Uterus (tissue), 4 donors: ENCODE measurements around the gene SUGP2. TPM values are rescaled to one million over a fixed set of nuclear protein-coding genes. Genes with fewer than 3 reads are reported as not detected.

Source experiments
- DNase-seq, 2 donors: peaks; one replicate each; pipeline ENCODE4 v3.0.0-alpha.2; 2019 to 2020
- H3K27ac ChIP-seq, 2 donors: fragments of 200-600 bp; sonication (generic); 1 replicate in 1 of 2; 2 replicates in 1 of 2; pipeline ENCODE4 v1.5.1; 2016 to 2018
- H3K27me3 ChIP-seq, 2 donors: fragments of 200-600 bp; sonication (generic); one replicate each; pipeline ENCODE4 v1.5.1; 2018 to 2019; ENCODE audit warnings: control low read depth in 1 of 2
- H3K36me3 ChIP-seq, 2 donors: fragments of 200-600 bp; sonication (generic); one replicate each; pipeline ENCODE4 v1.5.1; 2019; ENCODE audit warnings: control low read depth in 1 of 2
- H3K4me1 ChIP-seq, 2 donors: fragments of 200-600 bp; sonication (generic); one replicate each; pipeline ENCODE4 v1.5.1; 2018 to 2019; ENCODE audit warnings: control low read depth in 1 of 2
- H3K4me3 ChIP-seq, 2 donors: fragments of 200-600 bp; sonication (generic); 1 replicate in 1 of 2; 2 replicates in 1 of 2; pipeline ENCODE4 v1.5.1; 2018 to 2019; ENCODE audit warnings: mild to moderate bottlenecking in 1 of 2
- H3K9me3 ChIP-seq, 2 donors: fragments of 200-600 bp; sonication (generic); one replicate each; pipeline ENCODE4 v1.5.1; 2019; ENCODE audit warnings: control low read depth in 1 of 2
- CTCF ChIP-seq, 4 experiments: fragments of 200-600 bp in 2 of 4; fragments of 450-650 bp in 2 of 4; sonication (generic) in 2 of 4; IDR thresholded peaks; one replicate each; pipeline ENCODE4 v1.5.1; 2016 to 2019; ENCODE audit warnings: antibody characterized with exemption in 4 of 4, mild to moderate bottlenecking in 2 of 4, moderate library complexity in 1 of 4
- POLR2A ChIP-seq, 2 donors: fragments of 450-650 bp; IDR thresholded peaks; one replicate each; pipeline ENCODE4 v1.6.1; 2016; ENCODE audit warnings: antibody characterized with exemption in 2 of 2, mild to moderate bottlenecking in 1 of 2, moderate library complexity in 1 of 2
- intact Hi-C: fragments of 100-400 bp; cut with DNase I; formaldehyde crosslinking; loops from one replicate; pipeline ENCODE4 v1.15.1; 2023; ENCODE audit warnings: low total_unique reads
- total RNA-seq, 4 donors: library from RNA; depleted of rRNA in 3 of 4; stranded (reverse); fragments of >200 nt in 3 of 4; gene quantifications; one replicate each; pipeline versions ENCODE4 v1.1.0 to v1.2.4, GENCODE V29; 2014 to 2023
- donor health status: DM: yes; HTN: yes; CAD: no.

The SUGP2 gene
- total RNA-seq, 4 donors from 2014 or later: 22.5 to 95.8 (median 53.7) TPM

- no peaks in the 10 kb centered on the region for H3K4me1 ChIP-seq
- DNase-seq: peak; percentile 58 to 65
- no peaks in the 10 kb centered on the region for H3K36me3 ChIP-seq
- H3K4me3 ChIP-seq: no peak overlapping the region
- H3K27me3 ChIP-seq: no peaks in the 10 kb centered on the region
- H3K9me3 ChIP-seq: no peaks in the 10 kb centered on the region
- TF ChIP-seq POLR2A (IDR thresholded peaks at IDR 0.05) (no peak), CTCF (IDR thresholded peaks at IDR 0.05) (no peak)
- H3K27ac ChIP-seq: no peak overlapping the region
- intact Hi-C loops: no loop called here
These were observed 7.1 kb upstream of the SUGP2 start for GRCh38 chr19:19040417-19040816.

- H3K27me3 ChIP-seq: no peaks in the 10 kb centered on the region
- DNase-seq: no peak
- no peak overlapping the region for H3K4me3 ChIP-seq
- H3K9me3 ChIP-seq: no peaks in the 10 kb centered on the region
- intact Hi-C loops: no loop called here
- no peak overlapping the region for H3K27ac ChIP-seq
- H3K4me1 ChIP-seq: no peaks in the 10 kb centered on the region
- TF ChIP-seq CTCF (IDR thresholded peaks at IDR 0.05): no peak
- TF ChIP-seq POLR2A (IDR thresholded peaks at IDR 0.05): no peak
- no peaks in the 10 kb centered on the region for H3K36me3 ChIP-seq
These were observed 6.6 kb upstream of the SUGP2 start for GRCh38 chr19:19039901-19040300.

- no peaks in the 10 kb centered on the region for H3K36me3 ChIP-seq
- H3K9me3 ChIP-seq: no peaks in the 10 kb centered on the region
- intact Hi-C loops: no loop called here
- no peak for DNase-seq
- H3K27me3 ChIP-seq: no peaks in the 10 kb centered on the region
- H3K4me1 ChIP-seq: peaks cover 0 to 7% of the 10 kb centered on the region in 2 donors
- no peak for TF ChIP-seq CTCF (IDR thresholded peaks at IDR 0.05)
- no peak for TF ChIP-seq POLR2A (IDR thresholded peaks at IDR 0.05)
- H3K4me3 ChIP-seq: peak overlapping the region; percentile 64 to 82
- H3K27ac ChIP-seq: peak overlapping the region in 1 of 2 donors; percentile 99
These were observed 897 bp upstream of the SUGP2 start for GRCh38 chr19:19034204-19034624.

GRCh38 chr19:19033176-19033425 is 216 bp downstream of the SUGP2 start:
- DNase-seq: no peak
- peak overlapping the region; percentile 64 to 82 for H3K4me3 ChIP-seq
- H3K27ac ChIP-seq: peak overlapping the region; percentile 89 to 99
- no peaks in the 10 kb centered on the region for H3K36me3 ChIP-seq
- intact Hi-C loops: no loop called here
- no peak for TF ChIP-seq POLR2A (IDR thresholded peaks at IDR 0.05)
- no peaks in the 10 kb centered on the region for H3K27me3 ChIP-seq
- H3K4me1 ChIP-seq: peaks cover 0 to 7% of the 10 kb centered on the region in 2 donors
- no peaks in the 10 kb centered on the region for H3K9me3 ChIP-seq

GRCh38 chr19:19032420-19033175 is 719 bp downstream of the SUGP2 start:
- peak overlapping the region; percentile 64 to 82 for H3K4me3 ChIP-seq
- peak overlapping the region; percentile 89 to 99 for H3K27ac ChIP-seq
- H3K4me1 ChIP-seq: peaks cover 0 to 7% of the 10 kb centered on the region in 2 donors
- no peaks in the 10 kb centered on the region for H3K9me3 ChIP-seq
- no peaks in the 10 kb centered on the region for H3K36me3 ChIP-seq
- DNase-seq: peak; percentile 65 to 78
- no peaks in the 10 kb centered on the region for H3K27me3 ChIP-seq
- intact Hi-C loops: no loop called here
- TF ChIP-seq CTCF (IDR thresholded peaks at IDR 0.05) (no peak), POLR2A (IDR thresholded peaks at IDR 0.05) (no peak)
